Naive B cell (primary cell): ENCODE measurements around the gene STK32C. TPM values are rescaled to one million over a fixed set of nuclear protein-coding genes. Genes with fewer than 3 reads are reported as not detected.
"Not testable (repeated sequence)": the region's sequence is repeated elsewhere in the genome, so short reads cannot be mapped to it uniquely, and the experiment has no call there.

Experiments used
- ATAC-seq, 2 donors: fragments of 150-1000 bp; cut with Tn5 transposase; 2 replicates each; pipeline ENCODE4 v1.10.0; 2021; ENCODE audit warnings: low read depth in 2 of 2, mild to moderate bottlenecking in 2 of 2, moderate library complexity in 2 of 2
- DNase-seq: peaks from one replicate; pipeline ENCODE4 v3.0.0; 2022
- H3K27ac Mint-ChIP-seq, 6 donors: one replicate each; pipeline ENCODE4 v1.8.0; 2020 to 2022; ENCODE audit warnings: mild to moderate bottlenecking in 6 of 6, mixed read lengths in 6 of 6, moderate library complexity in 5 of 6, inconsistent platforms in 2 of 6
- H3K27me3 Mint-ChIP-seq, 3 donors: one replicate each; pipeline ENCODE4 v1.8.0; 2021 to 2022; ENCODE audit warnings: mixed read lengths in 3 of 3, mild to moderate bottlenecking in 1 of 3
- H3K36me3 Mint-ChIP-seq, 2 donors: one replicate each; pipeline ENCODE4 v1.8.0; 2020 to 2022; ENCODE audit warnings: mixed read lengths in 2 of 2, inconsistent platforms in 1 of 2, mild to moderate bottlenecking in 1 of 2
- H3K4me1 Mint-ChIP-seq, 3 donors: one replicate each; pipeline ENCODE4 v1.8.0; 2020 to 2022; ENCODE audit warnings: mixed read lengths in 3 of 3, inconsistent platforms in 1 of 3, mild to moderate bottlenecking in 1 of 3, moderate library complexity in 1 of 3
- H3K4me3 Mint-ChIP-seq, 8 donors: one replicate each; pipeline ENCODE4 v1.8.0; 2020 to 2022; ENCODE audit warnings: mild to moderate bottlenecking in 8 of 8, mixed read lengths in 8 of 8, moderate library complexity in 8 of 8, inconsistent platforms in 2 of 8
- H3K9me3 Mint-ChIP-seq, 7 donors: one replicate each; pipeline ENCODE4 v1.8.0; 2020 to 2022; ENCODE audit warnings: mixed read lengths in 7 of 7, mild to moderate bottlenecking in 5 of 7, inconsistent platforms in 2 of 7, moderate library complexity in 1 of 7
- polyA plus RNA-seq, 6 donors: library from polyadenylated mRNA; unstranded; fragments of 300-500 nt; fragmentation: Illumina TruSeq; gene quantifications; one replicate each; pipeline ENCODE4 v1.2.3, GENCODE V29; 2021; ENCODE audit warnings: low read depth in 6 of 6

The STK32C gene
- polyA plus RNA-seq, 6 donors from 2014 or later, result 5.7 to 9.5 (median 7.2) TPM

DNA sequence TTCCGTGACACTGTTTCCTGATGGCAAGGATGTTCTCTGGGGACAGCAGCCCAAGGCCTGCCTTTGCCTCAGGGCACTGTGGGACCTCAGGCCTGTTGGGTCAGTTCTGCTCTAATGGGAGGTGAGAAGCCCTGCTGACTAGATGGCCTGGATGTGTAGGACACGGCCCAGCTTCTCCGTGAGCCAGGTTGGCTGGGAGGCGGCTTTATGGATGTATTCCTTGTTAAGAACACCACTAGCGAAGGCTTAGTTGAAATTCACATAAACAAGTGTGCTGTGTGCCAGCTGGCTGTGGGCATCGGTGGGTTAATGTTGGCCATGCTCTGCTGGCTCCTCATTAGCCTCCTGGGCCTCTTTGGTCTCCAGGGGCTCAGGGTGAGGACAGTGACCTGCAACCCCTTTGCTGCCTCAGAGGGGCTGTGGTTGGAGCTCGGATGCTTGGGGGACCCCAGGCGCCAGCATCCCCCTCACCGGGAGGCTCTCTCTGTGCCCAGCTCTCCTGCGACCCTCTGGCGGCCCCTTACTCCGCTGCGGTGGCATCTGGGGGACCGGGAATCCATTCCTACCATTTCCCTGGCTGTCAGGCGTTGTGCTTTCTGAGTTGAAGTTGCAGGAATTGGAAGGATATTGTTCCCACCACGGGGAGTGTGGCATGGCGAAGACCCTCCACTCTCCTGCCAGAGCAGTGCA, 143.8 kb downstream of the STK32C start:
- H3K4me3 Mint-ChIP-seq, result no peak overlapping the region
- H3K36me3 Mint-ChIP-seq, result no peaks in the 10 kb centered on the region
- no peak for ATAC-seq
- DNase-seq, result no peak
- H3K4me1 Mint-ChIP-seq, result peaks cover 13 to 15% (median 13%) of the 10 kb centered on the region in 3 donors
- H3K27ac Mint-ChIP-seq, result peak overlapping the region in 1 of 6 donors; percentile 30
- no peaks in the 10 kb centered on the region for H3K9me3 Mint-ChIP-seq
- peaks cover 8 to 52% (median 20%) of the 10 kb centered on the region in 3 donors for H3K27me3 Mint-ChIP-seq

DNA sequence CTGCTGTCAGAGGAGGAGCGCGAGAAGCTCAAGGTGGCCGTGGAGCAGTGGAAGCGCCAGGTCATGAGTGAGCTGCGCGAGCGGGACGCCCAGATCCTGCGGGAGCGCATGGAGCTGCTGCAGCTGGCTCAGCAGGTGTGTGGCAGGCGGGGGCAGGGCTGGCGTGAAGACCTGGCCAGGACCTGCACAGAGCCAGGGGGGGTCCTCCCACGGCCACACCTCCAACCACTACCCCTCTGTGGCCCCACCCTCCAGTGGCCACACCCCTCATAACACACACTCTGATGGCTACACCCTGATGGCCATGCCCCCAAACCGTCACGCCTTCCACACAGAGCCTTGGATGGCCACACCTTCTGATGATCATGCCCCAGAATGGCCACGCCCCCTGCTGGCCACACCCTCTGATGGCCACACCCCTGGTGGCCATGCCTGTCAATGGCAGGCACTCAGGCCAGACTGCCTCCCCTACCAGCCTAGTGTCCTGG, 144.4 kb downstream of the STK32C start:
- peaks cover 13 to 15% (median 13%) of the 10 kb centered on the region in 3 donors for H3K4me1 Mint-ChIP-seq
- no peak overlapping the region for H3K27ac Mint-ChIP-seq
- no peaks in the 10 kb centered on the region for H3K36me3 Mint-ChIP-seq
- ATAC-seq (peak; percentile 33 to 45), DNase-seq (no peak)
- H3K9me3 Mint-ChIP-seq, result peaks cover 0 to 1% (median 0%) of the 10 kb centered on the region in 7 donors
- H3K4me3 Mint-ChIP-seq, result no peak overlapping the region
- peaks cover 8 to 49% (median 20%) of the 10 kb centered on the region in 3 donors for H3K27me3 Mint-ChIP-seq

DNA sequence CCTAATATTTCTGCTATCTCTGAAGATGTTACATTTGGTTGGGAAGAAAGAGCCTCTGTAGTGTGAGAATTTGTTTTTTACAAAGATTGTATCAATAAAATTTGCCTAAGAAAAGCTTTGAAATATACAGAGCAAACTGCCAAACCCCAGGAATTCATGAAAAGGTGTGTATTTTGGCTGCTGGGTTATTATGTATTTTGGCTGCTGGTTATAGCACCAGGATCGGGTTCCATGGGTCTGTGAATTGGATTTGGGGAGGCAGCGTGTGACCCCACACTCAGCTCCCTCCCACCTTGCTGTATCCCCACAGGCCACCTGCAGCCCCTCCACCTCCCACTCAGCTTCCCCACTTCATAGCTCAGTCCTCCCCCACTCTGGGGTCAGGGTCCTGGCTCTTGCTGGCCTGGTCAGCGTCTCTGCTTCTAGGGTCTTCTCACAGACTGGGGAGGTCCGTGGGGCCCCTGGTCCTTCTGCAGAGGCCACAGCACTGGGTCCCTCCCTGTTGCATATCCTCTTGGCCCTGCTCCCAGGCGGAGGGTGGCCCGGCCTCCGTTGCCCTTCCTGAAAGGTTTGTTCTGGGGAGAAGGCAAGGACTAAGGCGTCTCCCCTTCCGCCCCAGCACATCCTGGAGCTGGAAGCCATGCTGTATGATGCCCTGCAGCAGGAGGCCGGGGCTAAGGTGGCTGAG, 145.0 kb downstream of the STK32C start:
- no peaks in the 10 kb centered on the region for H3K36me3 Mint-ChIP-seq
- H3K4me3 Mint-ChIP-seq, result no peak overlapping the region
- peaks cover 13 to 15% (median 13%) of the 10 kb centered on the region in 3 donors for H3K4me1 Mint-ChIP-seq
- DNase-seq (no peak), ATAC-seq (no peak)
- peaks cover 0 to 4% (median 0%) of the 10 kb centered on the region in 7 donors for H3K9me3 Mint-ChIP-seq
- H3K27me3 Mint-ChIP-seq, result peaks cover 8 to 43% (median 18%) of the 10 kb centered on the region in 3 donors
- H3K27ac Mint-ChIP-seq, result peak overlapping the region in 4 of 6 donors; percentile 16 to 91 (median 29)

DNA sequence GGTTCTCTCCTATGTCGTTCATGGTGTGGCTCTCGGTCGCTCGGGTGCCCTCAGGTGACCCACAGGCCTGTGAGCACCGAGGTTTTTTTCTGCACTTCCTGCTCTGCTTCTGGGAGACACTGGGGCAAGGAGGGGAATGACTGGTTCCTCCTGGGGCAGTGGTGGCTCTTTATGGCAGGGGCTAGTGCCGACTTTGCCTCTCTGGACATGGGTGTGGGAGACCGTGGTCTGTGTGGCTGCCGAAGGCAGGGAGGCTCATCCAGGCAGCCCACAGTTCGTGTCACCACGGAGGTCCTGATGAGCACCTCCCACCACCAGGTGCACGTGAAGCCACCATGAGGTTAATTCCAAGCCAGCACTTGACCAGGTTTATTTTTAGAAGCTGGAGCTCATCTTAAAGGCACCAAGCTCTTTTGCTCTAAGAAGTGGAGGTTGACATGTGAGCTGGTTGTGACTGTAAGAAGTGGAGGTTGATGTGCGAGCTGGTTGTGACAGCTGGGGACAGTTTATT, 145.7 kb downstream of the STK32C start:
- Mint-ChIP-seq H3K27ac (peak overlapping the region in 5 of 6 donors; percentile 16 to 94 (median 75)), H3K9me3 (peaks cover 0 to 4% (median 0%) of the 10 kb centered on the region in 7 donors), H3K4me1 (peaks cover 13 to 14% (median 13%) of the 10 kb centered on the region in 3 donors), H3K4me3 (peak overlapping the region in 5 of 8 donors; percentile 32 to 85 (median 45)), H3K36me3 (no peaks in the 10 kb centered on the region), H3K27me3 (peaks cover 8 to 37% (median 12%) of the 10 kb centered on the region in 3 donors)
- no peak for DNase-seq
- ATAC-seq, result peak in 1 of 2 donors; percentile 28

DNA sequence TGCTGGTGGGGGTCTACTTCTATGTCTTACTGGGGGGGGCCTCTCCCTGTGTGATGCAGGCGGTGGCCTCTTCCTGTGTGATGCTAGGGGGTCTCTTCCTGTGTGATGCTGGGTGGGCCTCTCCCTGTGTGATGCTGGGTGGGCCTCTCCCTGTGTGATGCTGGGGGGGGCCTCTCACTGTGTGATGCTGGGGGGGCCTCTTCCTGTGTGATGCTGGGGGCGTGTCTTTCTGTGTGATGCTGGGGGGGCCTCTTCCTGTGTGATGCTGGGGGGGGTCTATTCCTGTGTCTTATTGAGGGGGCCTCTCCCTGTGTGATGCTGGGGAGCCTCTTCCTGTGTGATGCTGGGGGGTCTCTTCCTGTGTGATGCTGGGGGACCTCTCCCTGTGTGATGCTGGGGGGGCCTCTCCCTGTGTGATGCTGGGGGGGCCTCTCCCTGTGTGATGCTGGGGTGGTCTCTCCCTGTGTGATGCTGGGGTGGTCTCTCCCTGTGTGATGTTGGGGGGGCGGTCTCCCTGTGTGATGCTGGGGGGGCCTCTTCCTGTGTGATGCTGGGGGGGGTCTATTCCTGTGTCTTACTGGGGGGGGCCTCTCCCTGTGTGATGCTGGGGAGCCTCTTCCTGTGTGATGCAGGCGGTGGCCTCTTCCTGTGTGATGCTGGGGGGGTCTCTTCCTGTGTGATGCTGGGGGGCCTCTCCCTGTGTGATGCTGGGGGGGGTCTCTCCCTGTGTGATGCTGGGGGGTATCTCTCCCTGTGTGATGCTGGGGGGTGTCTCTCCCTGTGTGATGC, 146.7 kb downstream of the STK32C start:
- H3K27ac Mint-ChIP-seq, ATAC-seq, H3K36me3 Mint-ChIP-seq, H3K4me3 Mint-ChIP-seq, H3K9me3 Mint-ChIP-seq, DNase-seq: not testable (repeated sequence)
- Mint-ChIP-seq H3K4me1 (peaks cover 10 to 13% (median 11%) of the 10 kb centered on the region in 3 donors), H3K27me3 (peaks cover 1 to 26% (median 5%) of the 10 kb centered on the region in 3 donors)

DNA sequence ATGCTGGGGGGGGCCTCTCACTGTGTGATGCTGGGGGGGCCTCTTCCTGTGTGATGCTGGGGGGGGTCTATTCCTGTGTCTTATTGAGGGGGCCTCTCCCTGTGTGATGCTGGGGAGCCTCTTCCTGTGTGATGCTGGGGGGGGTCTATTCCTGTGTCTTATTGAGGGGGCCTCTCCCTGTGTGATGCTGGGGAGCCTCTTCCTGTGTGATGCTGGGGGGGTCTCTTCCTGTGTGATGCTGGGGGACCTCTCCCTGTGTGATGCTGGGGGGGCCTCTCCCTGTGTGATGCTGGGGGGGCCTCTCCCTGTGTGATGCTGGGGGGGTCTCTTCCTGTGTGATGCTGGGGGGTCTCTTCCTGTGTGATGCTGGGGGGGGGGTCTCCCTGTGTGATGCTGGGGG, 147.5 kb downstream of the STK32C start:
- H3K27me3 Mint-ChIP-seq, result peaks cover 0 to 20% (median 5%) of the 10 kb centered on the region in 3 donors
- H3K4me3 Mint-ChIP-seq, DNase-seq, H3K36me3 Mint-ChIP-seq, H3K27ac Mint-ChIP-seq, H3K9me3 Mint-ChIP-seq, ATAC-seq: not testable (repeated sequence)
- peaks cover 10 to 13% (median 11%) of the 10 kb centered on the region in 3 donors for H3K4me1 Mint-ChIP-seq

DNA sequence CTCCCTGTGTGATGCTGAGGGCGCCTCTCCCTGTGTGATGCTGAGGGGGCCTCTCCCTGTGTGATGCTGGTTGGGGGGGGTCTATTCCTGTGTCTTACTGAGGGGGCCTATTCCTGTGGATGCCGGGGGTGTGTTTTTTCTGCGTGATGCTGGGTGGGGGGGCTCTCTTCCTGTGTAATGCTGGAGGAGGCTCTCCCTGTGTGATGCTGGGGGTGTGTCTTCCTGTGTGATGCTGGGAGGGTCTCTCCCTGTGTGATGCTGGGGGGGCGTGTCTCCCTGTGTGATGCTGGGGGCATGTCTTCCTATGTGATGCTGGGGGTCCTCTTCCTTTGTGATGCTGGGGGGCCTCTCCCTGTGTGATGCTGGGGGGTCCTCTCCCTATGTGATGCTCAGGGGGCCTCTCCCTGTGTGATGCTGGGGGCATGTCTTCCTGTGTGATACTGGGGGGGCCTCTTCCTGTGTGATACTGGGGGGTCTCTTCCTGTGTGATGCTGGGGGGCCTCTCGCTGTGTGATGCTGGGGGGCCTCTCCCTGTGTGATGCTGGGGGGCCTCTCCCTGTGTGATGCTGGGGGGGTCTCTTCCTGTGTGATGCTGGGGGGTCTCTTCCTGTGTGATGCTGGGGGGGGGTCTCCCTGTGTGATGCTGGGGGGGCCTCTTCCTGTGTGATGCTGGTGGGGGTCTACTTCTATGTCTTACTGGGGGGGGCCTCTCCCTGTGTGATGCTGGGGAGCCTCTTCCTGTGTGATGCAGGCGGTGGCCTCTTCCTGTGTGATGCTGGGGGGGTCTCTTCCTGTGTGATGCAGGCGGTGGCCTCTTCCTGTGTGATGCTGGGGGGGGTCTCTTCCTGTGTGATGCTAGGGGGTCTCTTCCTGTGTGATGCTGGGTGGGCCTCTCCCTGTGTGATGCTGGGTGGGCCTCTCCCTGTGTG, 148.2 kb downstream of the STK32C start:
- Mint-ChIP-seq H3K4me1 (peaks cover 10 to 13% (median 11%) of the 10 kb centered on the region in 3 donors), H3K4me3 (peak overlapping the region in 1 of 8 donors; percentile 70), H3K27ac (peak overlapping the region in 2 of 6 donors; percentile 28 to 94), H3K27me3 (peaks cover 0 to 13% (median 3%) of the 10 kb centered on the region in 3 donors)
- not testable (repeated sequence) for H3K36me3 Mint-ChIP-seq, DNase-seq, ATAC-seq, H3K9me3 Mint-ChIP-seq

DNA sequence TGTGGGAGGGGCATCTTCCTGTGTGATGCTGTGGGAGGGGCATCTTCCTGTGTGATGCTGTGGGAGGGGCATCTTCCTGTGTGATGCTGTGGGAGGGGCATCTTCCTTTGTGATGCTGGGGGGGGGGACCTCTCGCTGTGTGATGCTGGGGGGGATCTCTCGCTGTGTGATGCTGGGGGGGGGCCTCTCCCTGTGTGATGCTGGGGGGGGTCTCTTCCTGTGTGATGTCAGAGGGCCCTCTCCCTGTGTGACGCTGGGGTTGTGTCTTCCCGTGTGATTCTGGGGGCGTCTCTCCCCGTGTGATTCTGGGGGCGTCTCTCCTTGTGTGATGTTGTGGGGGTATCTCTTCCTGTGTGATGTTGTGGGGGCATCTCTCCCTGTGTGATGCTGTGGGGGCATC, 148.9 kb downstream of the STK32C start:
- Mint-ChIP-seq H3K4me3 (no peak overlapping the region), H3K4me1 (peaks cover 10 to 13% (median 11%) of the 10 kb centered on the region in 3 donors), H3K27ac (peak overlapping the region in 1 of 6 donors; percentile 28), H3K27me3 (peaks cover 0 to 8% (median 0%) of the 10 kb centered on the region in 3 donors), H3K36me3 (no peaks in the 10 kb centered on the region), H3K9me3 (peaks cover 0 to 5% (median 0%) of the 10 kb centered on the region in 7 donors)
- no peak for DNase-seq
- ATAC-seq, result no peak

DNA sequence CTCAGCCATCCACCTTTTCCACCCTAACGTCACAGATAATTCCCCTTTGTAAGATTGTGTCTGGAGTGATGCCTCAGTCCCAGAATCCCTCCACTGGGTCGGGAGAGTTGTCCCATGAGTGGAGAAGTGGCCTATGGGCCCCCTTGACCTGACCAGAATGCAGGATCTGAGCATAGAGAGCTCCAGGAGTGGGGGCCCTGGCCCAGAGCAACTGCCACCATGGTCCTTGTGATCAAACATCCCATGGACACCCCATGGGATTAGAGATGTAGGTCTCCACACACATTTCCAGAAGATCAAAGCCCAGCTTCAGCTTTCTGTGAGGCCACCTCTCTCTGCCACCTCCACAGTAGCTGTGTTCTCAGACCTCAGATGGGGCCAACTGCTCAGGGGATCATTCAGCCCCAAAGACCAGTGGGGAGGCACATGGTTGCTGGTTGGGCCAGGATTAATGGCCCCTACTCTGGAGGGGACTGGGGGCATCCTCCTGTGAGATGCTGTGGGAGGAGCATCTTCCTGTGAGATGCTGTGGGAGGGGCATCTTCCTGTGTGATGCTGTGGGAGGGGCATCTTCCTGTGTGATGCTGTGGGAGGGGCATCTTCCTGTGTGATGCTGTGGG, 149.5 kb downstream of the STK32C start:
- Mint-ChIP-seq H3K9me3 (peaks cover 0 to 5% (median 0%) of the 10 kb centered on the region in 7 donors), H3K4me1 (peaks cover 9 to 11% (median 10%) of the 10 kb centered on the region in 3 donors), H3K27ac (peak overlapping the region in 2 of 6 donors; percentile 61 to 65), H3K4me3 (no peak overlapping the region), H3K27me3 (peaks cover 0 to 2% (median 0%) of the 10 kb centered on the region in 3 donors), H3K36me3 (no peaks in the 10 kb centered on the region)
- no peak for DNase-seq
- no peak for ATAC-seq
